SH-SY5Y (cell line): Measurements from ENCODE around the gene SPATA31D1.
"Not testable (repeated sequence)": the region's sequence is repeated elsewhere in the genome, so short reads cannot be mapped to it uniquely, and the experiment has no call there.

Source experiments
- GATA2 ChIP-seq: IDR thresholded peaks from 2 replicates; pipeline ENCODE4 v1.6.1; 2011; ENCODE audit warnings: mild to moderate bottlenecking, low read depth, low read length
- GATA3 ChIP-seq: IDR thresholded peaks from 2 replicates; pipeline ENCODE4 v1.6.1; 2011; ENCODE audit warnings: low read depth, mild to moderate bottlenecking, low read length, moderate library complexity

SPATA31D1 gene

DNA sequence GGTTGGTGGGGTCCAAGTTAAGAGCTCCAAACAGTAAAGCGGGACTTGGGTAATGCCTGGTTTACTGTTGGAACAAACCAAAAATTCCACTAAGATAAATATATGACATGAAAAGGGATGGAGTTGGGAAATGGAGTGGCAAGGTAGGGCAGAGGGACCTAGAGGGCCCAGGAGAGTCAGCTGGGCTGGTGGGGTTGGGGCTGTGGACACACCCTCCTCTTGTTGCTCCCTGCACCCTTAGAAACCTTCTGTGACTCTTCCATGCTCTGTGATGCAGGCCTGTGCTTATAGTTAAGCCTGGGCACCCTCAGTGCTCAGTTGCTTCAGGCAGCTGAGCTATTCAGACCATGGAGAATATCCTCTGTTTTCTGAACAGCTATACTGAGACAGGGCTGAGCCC, at the start of gene SPATA31D1:
Gene SPATA31D1 (plus strand): TSS at position 301 of the 400 bp plus-strand sequence. CDS start 47 bp downstream, at position 348.
- TF ChIP-seq GATA3, GATA2: not testable (repeated sequence)

DNA sequence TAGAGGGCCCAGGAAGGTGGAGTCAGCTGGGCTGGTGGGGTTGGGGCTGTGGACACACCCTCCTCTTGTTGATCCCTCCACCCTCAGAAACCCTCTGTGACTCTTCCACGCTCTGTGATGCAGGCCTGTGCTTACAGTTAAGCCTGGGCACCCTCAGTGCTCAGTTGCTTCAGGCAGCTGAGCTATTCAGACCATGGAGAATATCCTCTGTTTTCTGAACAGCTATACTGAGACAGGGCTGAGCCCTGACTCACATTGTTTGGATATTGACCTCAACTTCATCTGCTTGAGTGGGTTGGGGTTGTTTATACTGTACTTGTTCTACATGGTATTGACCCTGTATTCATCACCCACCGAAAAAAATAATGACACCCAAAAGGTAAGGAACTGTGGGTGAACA, 45.2 kb upstream of the SPATA31D1 start, which contains the start of gene SPATA31D3:
Gene SPATA31D3 (plus strand): TSS at position 108 of the 400 bp plus-strand sequence. CDS start 86 bp downstream, at position 194.
- not testable (repeated sequence) for TF ChIP-seq GATA3, GATA2

DNA sequence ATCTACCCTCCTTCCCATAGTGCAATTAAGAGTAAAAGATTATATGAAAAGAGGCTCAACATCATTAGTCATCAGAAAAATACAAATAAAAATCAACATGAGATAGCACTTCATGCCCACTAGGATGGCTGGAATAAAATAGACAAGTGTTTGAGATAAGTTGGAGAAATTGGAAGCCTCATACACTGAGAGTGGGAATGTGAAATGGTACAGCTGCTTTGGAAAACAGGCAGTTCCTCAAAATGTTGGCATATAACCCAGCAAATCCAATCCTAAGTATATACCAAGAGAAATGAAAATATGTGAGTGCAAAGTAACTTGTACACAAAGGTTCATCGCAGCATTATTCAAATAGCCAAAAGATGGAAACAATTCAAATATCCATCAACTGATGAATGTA, 35.5 kb upstream of the SPATA31D1 start:
- TF ChIP-seq GATA2 = no peak
- no peak for TF ChIP-seq GATA3

DNA sequence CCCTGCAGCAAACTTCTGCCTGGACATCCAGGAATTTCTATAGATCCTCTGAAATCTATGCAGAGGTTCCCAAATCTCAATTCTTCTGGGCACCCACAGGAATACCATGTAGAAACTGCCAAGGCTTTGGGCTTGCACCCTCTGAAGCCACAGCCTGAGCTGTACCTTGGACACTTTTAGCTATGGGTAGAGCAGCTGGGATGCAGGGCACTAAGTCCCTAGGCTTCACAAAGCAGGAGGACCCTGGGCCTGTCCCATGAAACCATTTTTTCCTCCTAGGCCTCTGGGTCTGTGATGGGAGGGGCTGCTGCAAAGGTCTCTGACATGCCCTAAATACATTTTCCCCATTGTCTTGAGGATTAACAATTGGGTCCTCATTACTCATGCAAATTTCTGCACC, 32.9 kb upstream of the SPATA31D1 start:
- TF ChIP-seq GATA3 = no peak
- no peak for TF ChIP-seq GATA2

DNA sequence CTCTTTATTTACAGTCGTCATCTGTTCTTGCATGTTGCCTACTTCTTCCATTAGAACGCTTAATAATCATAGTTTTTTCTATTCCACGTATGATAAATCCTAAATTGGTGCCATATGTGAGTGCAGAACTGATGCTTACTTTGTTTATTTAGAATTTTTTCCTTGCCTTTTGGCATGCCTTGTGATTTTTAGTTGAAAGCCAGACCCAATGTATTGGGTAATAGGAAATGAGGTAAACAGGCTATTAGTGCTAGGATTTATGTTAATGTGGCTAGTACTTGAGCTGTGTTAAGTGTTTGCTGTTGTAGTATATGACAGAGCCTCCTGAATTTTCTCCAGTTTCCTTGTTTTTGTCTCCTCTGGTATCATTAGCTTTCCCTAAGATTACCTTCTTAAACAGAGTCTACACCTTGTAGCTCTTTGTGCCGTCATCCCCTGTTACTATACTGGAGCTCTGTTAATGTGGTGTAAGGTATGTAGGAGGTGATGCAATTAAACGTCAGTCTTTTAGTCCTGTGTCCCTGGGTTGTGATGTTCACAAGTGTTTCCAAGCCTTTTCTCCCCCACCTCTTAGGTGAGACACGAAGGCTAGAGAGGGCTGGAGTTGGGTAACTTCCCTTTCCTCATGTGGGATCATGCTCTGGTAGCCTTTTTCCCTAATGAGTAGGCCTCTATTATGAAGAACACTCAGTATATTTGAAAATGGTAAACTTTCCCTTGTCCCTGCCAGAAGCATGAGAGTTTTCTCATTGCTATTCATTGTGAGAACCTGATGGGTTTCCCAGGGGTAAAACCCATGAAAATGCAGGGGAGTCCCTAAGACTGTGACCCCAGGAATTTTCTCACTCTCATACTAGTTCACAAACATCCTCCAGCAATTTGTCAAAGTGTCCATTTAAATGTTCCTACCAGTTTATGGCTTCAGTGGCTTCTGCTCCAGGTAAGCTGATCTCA, 24.1 kb upstream of the SPATA31D1 start:
- TF ChIP-seq GATA3 = no peak
- TF ChIP-seq GATA2 = no peak

DNA sequence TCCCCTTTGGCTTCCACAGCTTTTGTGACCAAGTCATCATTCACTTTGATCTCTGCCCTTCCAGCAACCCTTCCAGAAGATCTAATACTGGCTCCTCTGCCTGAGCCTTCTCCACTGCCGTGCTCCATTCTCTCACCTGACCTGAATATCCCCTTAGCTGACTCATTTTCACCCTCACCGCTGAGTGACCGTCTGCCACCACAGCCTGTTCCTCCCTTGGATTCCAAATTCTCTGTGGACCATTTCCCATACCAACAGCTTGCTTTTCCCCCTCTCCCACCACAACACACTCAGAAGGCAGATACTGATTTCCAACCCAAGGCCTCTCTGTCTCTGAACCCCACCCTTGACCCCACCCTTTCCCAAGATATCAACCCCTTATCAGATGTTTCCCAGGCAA, 20.5 kb upstream of the SPATA31D1 start:
- TF ChIP-seq GATA2 (no peak), GATA3 (no peak)

DNA sequence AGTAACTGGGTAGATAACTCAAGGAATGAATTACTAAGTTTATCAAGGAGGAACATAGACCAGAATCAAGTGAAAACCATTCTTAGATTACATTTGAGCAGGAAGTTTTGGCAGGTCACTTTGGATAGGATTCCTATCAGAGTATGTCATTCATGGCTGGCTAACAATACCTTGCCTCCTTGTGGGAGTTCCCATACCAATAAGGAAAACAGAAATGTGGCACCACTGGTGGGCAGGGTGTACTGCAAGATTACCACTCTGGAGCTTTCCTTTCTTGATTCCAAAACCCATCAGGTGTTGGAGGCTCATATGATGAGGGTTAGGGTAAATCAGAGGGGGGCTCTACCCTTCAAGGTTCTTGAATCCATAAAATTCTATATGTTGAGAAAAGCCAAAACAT, 18.6 kb upstream of the SPATA31D1 start:
- TF ChIP-seq GATA2 (no peak), GATA3 (no peak)

DNA sequence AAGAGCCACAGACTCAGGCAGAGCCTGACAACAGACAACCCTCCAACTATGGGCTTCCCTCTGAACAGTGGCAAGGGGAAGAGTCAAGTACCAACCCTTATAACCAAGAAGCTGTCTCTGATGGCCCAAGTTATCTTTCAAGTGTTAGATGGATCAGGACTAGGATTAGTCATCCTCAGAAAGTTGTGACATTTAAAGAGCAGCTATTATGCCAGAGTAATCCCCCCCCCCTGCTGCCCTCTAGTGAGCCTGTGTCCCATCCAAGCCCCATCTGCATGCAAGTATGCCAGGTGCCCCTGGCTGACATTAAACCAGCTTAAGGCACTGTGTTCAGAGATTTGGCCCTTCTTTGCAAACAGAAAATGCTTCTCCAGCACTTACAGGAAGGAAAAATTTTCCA, 16.8 kb upstream of the SPATA31D1 start:
- no peak for TF ChIP-seq GATA3

DNA sequence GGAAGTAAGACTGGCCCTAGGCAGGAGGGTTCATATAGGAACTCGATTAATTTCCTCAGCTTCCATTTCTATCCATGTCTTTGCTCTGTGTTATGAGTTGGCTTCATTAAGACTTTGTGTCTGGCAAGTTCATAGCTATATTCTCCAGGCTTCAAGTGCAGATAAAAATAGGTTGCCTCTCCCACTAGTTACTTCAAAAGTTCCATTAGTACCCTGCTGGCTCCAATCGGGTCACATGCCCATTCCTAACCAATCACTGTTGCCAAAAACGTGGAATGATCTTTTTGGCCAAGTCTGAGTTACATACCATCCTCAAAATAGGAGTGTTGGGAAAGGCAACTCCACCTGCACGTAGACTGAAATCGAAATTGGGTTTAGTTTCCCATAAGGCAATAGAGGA, 13.8 kb upstream of the SPATA31D1 start:
- TF ChIP-seq GATA2 (no peak), GATA3 (no peak)

DNA sequence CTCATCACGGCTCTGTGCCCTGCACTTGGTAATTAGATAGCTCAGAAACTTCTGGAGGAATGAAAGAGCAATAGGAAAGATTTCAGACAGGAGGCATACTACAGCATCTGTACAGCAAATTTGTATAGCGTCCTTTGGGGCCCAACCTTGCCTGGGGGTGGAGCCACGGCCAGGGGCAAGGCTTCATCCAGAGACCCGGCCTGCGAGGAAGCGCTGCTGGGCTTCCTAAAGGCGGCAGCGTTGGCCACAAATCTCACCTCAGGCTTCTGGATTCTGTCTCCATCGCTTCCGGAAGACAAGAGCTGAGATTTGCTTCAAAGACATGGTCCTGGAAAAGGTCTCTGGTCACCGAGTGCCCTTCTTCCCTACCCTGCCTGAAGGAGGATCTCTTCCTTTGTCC, 12.2 kb upstream of the SPATA31D1 start:
- no peak for TF ChIP-seq GATA2
- TF ChIP-seq GATA3 = no peak

DNA sequence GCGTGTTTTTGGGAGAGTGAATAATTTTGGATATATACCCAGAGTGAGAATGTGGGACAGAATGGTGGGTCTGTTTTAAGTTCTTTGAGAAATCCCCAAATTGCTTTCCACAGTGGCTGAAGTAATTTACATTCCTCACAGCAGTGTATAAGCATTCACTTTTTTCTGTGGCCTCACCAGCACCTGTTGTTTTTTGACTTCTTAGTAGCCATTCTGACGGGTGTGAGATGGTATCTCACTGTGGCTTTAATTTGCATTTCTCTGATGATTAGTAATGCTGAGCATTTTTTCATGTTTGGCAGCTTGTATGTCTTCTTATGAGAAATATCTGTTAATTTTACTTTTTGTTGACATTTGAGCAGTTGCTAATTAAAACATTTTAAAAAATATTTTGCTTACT, 9.4 kb upstream of the SPATA31D1 start:
- no peak for TF ChIP-seq GATA2
- TF ChIP-seq GATA3 = no peak

DNA sequence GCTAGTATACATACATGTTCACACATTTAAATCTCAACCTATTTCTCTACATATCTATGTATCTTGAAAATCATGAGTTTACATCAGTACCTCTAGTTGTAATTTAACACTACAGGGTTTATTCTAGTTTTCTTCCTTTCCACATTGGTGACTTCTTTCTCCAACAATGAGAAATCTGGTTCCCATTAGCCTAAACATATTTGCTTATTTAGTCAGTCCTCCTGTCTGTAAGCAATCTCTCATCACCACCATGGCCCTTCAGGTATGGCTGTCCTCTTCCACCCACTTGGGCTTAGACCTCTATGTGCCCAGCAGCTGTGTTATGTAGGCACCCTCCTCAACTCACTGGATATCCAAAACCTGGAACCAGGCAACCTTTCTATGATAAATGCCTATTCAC, 8.0 kb upstream of the SPATA31D1 start:
- no peak for TF ChIP-seq GATA3

DNA sequence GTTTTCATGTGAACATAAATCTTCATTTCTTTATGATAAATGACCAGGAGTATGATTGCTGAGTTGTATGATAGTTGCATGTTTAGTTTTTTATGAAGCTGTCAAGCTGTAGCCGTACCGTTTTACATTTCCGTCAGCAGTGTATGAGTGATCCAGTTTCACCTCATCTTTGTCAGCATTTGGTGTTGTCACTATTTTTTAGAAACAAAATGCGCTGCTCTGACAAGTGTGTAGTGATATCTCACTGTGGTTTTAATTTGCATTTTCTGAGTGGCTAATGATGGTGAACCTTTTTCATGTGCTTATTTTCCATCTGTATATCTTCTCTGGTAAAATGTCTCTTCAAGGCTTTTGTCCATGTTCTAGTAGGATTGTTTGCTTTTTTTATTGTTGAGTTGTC, 6.7 kb upstream of the SPATA31D1 start:
- no peak for TF ChIP-seq GATA3
- TF ChIP-seq GATA2 = no peak

DNA sequence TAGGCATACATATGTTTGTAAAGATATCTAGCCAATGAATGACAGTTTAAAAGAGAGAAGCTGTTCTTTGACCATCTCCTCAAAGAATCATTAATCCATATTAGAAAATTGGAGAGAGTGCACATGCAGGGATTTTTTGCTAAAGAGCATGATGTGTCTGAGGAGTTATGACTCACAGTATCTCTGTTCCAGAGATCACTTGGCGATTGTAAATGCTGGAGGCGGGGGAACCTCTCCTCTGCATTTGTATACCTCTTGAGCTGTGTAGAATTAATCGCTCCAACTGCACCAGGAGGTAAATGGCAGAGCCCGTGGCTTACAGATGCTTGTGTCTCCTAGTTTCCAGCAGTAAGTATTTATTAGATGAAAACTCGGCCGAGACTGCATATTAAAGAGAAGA, 3.6 kb upstream of the SPATA31D1 start:
- no peak for TF ChIP-seq GATA3
- TF ChIP-seq GATA2 = no peak

DNA sequence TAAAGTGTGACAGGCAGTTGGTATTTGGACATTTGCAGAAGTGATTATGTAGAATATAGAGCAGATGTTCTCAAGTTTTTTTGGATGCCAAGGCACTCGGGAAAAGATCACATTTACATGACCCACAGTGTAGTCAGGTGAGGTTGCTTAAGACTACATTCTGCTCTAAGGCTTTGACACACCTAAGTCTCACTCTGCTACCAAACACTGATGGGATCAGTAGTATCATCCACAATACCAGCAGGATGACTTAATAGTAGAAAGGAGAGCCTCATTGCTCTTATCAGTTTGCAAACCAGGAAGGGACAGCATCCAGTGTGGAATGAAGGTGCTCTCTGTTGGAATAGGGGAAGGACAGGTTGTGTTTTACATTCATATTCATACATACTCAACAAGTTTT, 2.5 kb upstream of the SPATA31D1 start:
- no peak for TF ChIP-seq GATA3
- no peak for TF ChIP-seq GATA2
